ENCODE measurements around the gene DHX30. TPM values are rescaled to one million over a fixed set of nuclear protein-coding genes. Genes with fewer than 3 reads are reported as not detected.

DHX30 gene
- total and polyA plus RNA-seq, 2 of the 4 experiments (the other 2 are of a cell fraction) = 55.6 to 57.2 TPM

GRCh38 chr3:47761046-47761445 lies 41.9 kb upstream of the DHX30 start:
- H4K5ac ChIP-seq (ENCODE audit: low read depth, low read length) = no peak overlapping the region
- in situ Hi-C loops (cut with MboI; ENCODE audit: low sequenced_read_pairs) (no loop called here), intact Hi-C loops (cut with micrococcal nuclease) (no loop called here), dilution Hi-C loops (cut with HindIII; ENCODE audit: low sequenced_read_pairs, unreplicated experiment) (no loop called here)
- H3K4me1 ChIP-seq (ENCODE audit: control insufficient read depth, insufficient read depth, low read length) = no peaks in the 10 kb centered on the region
- H3K18ac ChIP-seq (ENCODE audit: low read depth, low read length) = no peak overlapping the region
- no peaks in the 10 kb centered on the region for H3K27me3 ChIP-seq (ENCODE audit: control insufficient read depth, insufficient read depth, low read length)
- H3K9ac ChIP-seq (ENCODE audit: low read depth, low read length) = no peak overlapping the region
- no peak for TF ChIP-seq RCOR1 (IDR thresholded peaks at IDR 0.05; ENCODE audit: insufficient replicate concordance, low read length)
- TF ChIP-seq, protein P1, sequence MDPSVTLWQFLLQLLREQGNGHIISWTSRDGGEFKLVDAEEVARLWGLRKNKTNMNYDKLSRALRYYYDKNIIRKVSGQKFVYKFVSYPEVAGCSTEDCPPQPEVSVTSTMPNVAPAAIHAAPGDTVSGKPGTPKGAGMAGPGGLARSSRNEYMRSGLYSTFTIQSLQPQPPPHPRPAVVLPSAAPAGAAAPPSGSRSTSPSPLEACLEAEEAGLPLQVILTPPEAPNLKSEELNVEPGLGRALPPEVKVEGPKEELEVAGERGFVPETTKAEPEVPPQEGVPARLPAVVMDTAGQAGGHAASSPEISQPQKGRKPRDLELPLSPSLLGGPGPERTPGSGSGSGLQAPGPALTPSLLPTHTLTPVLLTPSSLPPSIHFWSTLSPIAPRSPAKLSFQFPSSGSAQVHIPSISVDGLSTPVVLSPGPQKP (IDR thresholded peaks at IDR 0.05; ENCODE audit: borderline replicate concordance, low read depth, low read length) = no peak
- TF ChIP-seq BHLHE40 (IDR thresholded peaks at IDR 0.05; ENCODE audit: low read depth, low read length) = no peak
- TF ChIP-seq FOS (IDR thresholded peaks at IDR 0.05; ENCODE audit: low read depth, low read length) = no peak
- no peak for TF ChIP-seq RFX5 (IDR thresholded peaks at IDR 0.05; ENCODE audit: low read depth, low read length)
- TF ChIP-seq MXI1 (IDR thresholded peaks at IDR 0.05; ENCODE audit: borderline replicate concordance, low read depth, low read length) = no peak
- TF ChIP-seq RAD21 (IDR thresholded peaks at IDR 0.05; ENCODE audit: low read length) = no peak
- no peak for TF ChIP-seq SMC3 (IDR thresholded peaks at IDR 0.05; ENCODE audit: low read depth, low read length)
- no peak for TF ChIP-seq CHD1 (IDR thresholded peaks at IDR 0.05; ENCODE audit: low read depth, low read length)
- TF ChIP-seq MAZ (IDR thresholded peaks at IDR 0.05; ENCODE audit: borderline replicate concordance, low read depth, low read length) = no peak
- no peak for TF ChIP-seq CEBPB (IDR thresholded peaks at IDR 0.05; ENCODE audit: low read depth, low read length)
- TF ChIP-seq CTCF (conservative IDR thresholded peaks at IDR 0.05; ENCODE audit: low read depth, low read length) = no peak
- no peak for TF ChIP-seq NFE2L2 (IDR thresholded peaks at IDR 0.05; ENCODE audit: low read depth, low read length)
- TF ChIP-seq, protein P2, sequence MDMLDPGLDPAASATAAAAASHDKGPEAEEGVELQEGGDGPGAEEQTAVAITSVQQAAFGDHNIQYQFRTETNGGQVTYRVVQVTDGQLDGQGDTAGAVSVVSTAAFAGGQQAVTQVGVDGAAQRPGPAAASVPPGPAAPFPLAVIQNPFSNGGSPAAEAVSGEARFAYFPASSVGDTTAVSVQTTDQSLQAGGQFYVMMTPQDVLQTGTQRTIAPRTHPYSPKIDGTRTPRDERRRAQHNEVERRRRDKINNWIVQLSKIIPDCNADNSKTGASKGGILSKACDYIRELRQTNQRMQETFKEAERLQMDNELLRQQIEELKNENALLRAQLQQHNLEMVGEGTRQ (IDR thresholded peaks at IDR 0.05; ENCODE audit: low read depth, low read length) = no peak
- no peak overlapping the region for H2AK9ac ChIP-seq (replicated peaks; ENCODE audit: low read depth, low read length, poor library complexity)
- H2BK15ac ChIP-seq (ENCODE audit: low read depth, low read length) = no peak overlapping the region
- WGBS, 2 experiments (ENCODE audit: extremely low coverage in 2 of 2, insufficient read length in 1 of 2) = no CpG with 5 or more reads among the region's 4 CpGs
- peaks cover 16% of the 10 kb centered on the region for H4K20me1 ChIP-seq (ENCODE audit: insufficient read depth, low read length)
- H3K4me3 ChIP-seq (ENCODE audit: insufficient read depth, low read depth, low read length) = no peak overlapping the region
- H3K23ac ChIP-seq (ENCODE audit: low read depth, low read length) = no peak overlapping the region
- DNase-seq = no peak
- H4K8ac ChIP-seq (ENCODE audit: low read depth in 2 of 2, low read length in 2 of 2) = no peak overlapping the region
- H3K9me3 ChIP-seq (ENCODE audit: control insufficient read depth, insufficient read depth, low read length) = no peaks in the 10 kb centered on the region
- H3K79me1 ChIP-seq (ENCODE audit: low read depth in 1 of 2, low read length in 2 of 2) = peaks cover 15 to 66% of the 10 kb centered on the region in 2 experiments
- no peak overlapping the region for H3K4me2 ChIP-seq (ENCODE audit: low read depth, low read length)
- no peak overlapping the region for H4K91ac ChIP-seq (ENCODE audit: insufficient read depth, low read depth, low read length)
- peaks cover 26% of the 10 kb centered on the region for H3K36me3 ChIP-seq (ENCODE audit: control insufficient read depth, insufficient read depth, low read length)
- no peak overlapping the region for H2AFZ ChIP-seq (replicated peaks; ENCODE audit: low read length, poor library complexity)
- BruUV-seq (replicated peaks) = no TSS peak
- no peak overlapping the region for H2BK120ac ChIP-seq (ENCODE audit: low read depth, low read length)
- no peak overlapping the region for H3K4ac ChIP-seq (ENCODE audit: low read depth, low read length)
- ChIA-PET CTCF (no interaction called here), POLR2A (ENCODE audit: unreplicated experiment) (interaction anchor here (0.6 kb wide), 1 partner anchor 263 kb away, joined by 3 read pairs; no protein-coding TSS in a partner anchor)
- H2AK5ac ChIP-seq (ENCODE audit: low read depth, low read length) = no peak overlapping the region
- peaks cover 3% of the 10 kb centered on the region for H3K9me1 ChIP-seq (ENCODE audit: insufficient read depth, low read length)
- H2BK20ac ChIP-seq (ENCODE audit: low read depth, low read length) = no peak overlapping the region
- no peak overlapping the region for H3K27ac ChIP-seq (ENCODE audit: insufficient read depth, low read length)
- H3K56ac ChIP-seq (ENCODE audit: extremely low read depth, insufficient read depth, low read length) = no peak overlapping the region
- ATAC-seq (ENCODE audit: low read depth) = no peak
- H2BK5ac ChIP-seq (ENCODE audit: low read depth, low read length, poor library complexity, severe bottlenecking) = no peak overlapping the region
- no peak overlapping the region for H3K14ac ChIP-seq (replicated peaks; ENCODE audit: low read depth, low read length)

All from IMR-90 (cell line).